Astrocyte of the spinal cord (primary cell): ENCODE results near the gene FKBP10.

Source experiments
- DNase-seq: peaks from one replicate; pipeline ENCODE4 v3.0.0; 2011; ENCODE audit warnings: low read depth, low spot score
- H3K4me3 ChIP-seq: 2 replicates; pipeline ENCODE4 v1.5.1; 2011; ENCODE audit warnings: low read depth, mild to moderate bottlenecking, low read length, moderate library complexity
- in situ Hi-C: cut with HindIII; loops from 2 replicates; pipeline ENCODE4 v1.10.0; 2017; ENCODE audit warnings: low sequenced_read_pairs
- TF ChIP-seq, protein P1 (sequence below): IDR thresholded peaks from 2 replicates; pipeline ENCODE4 v1.5.1; 2012; ENCODE audit warnings: low read depth, mild to moderate bottlenecking, low read length, inconsistent platforms

Gene FKBP10

DNA sequence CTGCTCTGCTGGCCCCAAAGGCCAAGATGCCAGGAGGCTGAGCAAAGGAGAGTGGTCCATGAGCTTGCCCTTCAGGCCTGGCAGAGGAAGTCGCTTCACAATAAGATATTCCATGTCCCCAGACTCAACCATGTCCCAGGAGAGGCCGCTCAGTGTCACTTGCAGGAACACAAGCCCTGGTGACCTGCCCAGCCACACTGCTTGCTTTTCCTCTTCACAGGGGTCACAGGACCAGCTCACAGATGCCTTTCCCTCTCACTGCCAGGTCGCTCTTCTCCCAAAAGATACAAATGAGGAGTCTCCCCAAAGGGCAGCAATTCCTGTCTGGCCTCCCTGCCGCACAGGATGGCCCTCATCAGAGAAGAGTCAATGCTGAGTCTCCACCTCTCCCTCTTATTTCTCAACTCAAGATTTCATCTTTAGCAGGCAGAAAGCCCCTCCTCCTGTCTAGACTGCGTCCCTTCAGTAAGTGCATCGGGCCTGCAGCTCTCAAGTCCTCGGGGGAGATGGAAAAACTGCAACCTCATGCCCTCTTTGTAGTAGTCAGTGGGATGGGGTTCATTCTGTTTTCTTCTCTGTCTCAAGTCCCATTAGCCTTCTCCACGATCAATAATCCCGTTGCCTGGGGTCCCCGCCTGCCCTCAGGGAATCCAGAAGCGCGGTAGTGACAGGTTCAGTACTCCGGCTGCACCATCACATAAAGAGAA is 31.2 kb upstream of the FKBP10 start:
- no peak overlapping the region for H3K4me3 ChIP-seq
- DNase-seq: no peak
- TF ChIP-seq, protein P1, sequence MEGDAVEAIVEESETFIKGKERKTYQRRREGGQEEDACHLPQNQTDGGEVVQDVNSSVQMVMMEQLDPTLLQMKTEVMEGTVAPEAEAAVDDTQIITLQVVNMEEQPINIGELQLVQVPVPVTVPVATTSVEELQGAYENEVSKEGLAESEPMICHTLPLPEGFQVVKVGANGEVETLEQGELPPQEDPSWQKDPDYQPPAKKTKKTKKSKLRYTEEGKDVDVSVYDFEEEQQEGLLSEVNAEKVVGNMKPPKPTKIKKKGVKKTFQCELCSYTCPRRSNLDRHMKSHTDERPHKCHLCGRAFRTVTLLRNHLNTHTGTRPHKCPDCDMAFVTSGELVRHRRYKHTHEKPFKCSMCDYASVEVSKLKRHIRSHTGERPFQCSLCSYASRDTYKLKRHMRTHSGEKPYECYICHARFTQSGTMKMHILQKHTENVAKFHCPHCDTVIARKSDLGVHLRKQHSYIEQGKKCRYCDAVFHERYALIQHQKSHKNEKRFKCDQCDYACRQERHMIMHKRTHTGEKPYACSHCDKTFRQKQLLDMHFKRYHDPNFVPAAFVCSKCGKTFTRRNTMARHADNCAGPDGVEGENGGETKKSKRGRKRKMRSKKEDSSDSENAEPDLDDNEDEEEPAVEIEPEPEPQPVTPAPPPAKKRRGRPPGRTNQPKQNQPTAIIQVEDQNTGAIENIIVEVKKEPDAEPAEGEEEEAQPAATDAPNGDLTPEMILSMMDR: no peak
- in situ Hi-C loops: no loop called here

DNA sequence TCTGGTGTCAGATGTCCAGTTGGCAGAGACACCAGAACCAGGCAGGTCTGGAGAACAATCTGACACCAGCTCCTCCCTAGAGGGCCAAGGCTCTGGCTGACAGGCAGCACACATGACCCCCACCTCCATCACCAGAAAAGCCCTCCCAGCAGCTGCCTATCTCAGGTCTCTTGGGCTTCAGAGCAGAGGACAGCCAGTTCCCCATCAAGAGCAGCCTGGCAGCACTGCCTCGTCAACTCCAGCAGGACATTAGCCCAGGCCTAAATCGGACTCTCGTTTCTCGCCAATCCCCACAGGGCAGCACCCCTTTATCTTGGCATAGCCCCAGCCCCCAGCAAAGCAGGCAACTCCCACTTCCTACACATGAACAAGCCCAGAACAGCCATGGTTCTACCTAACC is 30.7 kb upstream of the FKBP10 start:
- TF ChIP-seq, protein P1: no peak
- DNase-seq: no peak
- no peak overlapping the region for H3K4me3 ChIP-seq
- in situ Hi-C loops: no loop called here

DNA sequence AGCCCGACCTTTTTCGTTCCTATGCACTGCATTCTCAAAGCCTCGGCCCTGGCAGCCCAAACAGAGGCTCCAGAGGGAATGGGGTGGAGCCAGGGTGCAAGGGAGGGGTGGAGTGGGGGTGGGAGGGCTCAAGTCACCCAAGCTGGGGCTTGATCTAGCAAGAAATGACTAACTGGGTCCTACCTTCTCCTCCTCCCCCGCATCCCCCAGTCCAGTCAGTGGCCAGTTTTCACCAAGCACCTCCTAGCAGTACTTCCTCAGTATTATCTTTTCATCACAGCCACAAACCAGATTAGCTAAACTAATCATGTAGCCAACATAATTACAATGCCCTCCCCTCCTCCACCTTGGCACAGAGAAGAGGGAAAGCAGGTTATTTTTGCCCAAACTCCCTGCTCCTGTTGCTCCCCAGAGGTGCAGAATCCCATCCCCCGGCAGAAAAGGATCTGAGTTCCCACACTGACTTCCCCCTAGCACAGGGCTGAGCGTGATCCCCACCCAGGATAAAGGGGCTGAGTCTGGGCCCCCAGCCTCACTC is 28.5 kb upstream of the FKBP10 start:
- in situ Hi-C loops: no loop called here
- DNase-seq: no peak
- peak overlapping the region; percentile 74 for H3K4me3 ChIP-seq
- TF ChIP-seq, protein P1: no peak

DNA sequence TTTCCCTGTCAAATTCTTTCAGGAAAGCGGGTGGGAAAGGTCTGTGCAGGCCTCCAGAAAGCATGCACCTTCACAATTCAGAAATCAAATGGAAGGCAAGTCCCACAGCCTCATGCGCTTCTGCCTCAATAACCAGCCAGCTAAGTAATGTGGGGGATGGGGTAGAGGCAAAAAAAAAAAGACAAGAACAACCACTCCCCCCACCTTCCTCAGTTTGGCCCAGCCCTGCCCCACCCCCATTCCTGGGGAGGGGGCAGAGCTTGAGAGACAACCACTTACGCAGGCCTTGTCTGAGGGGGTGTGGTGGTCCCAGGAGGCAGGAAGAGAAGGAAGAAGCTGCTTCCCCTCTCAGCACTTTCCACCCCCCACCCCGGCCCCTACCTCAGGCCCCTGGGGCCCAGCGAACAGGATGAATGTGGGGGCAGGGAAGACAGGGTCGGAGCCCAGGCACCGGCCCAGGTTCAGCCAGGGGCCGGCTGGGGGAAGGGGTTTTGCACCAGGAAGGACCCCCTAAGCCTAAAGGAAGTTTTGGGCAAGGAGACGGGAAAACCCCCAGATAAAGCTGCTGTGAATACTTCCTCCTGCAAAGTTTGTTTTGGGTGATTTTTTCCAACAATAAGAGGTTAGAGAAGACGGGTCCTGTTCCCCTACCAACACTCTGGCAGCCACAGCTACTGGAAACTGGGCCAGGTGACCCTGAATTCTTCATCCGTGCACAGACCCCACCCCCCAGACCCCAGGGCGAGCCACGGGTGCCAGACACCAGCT is 27.5 kb upstream of the FKBP10 start:
- in situ Hi-C loops: no loop called here
- DNase-seq: no peak
- TF ChIP-seq, protein P1: no peak
- H3K4me3 ChIP-seq: peak overlapping the region; percentile 74

DNA sequence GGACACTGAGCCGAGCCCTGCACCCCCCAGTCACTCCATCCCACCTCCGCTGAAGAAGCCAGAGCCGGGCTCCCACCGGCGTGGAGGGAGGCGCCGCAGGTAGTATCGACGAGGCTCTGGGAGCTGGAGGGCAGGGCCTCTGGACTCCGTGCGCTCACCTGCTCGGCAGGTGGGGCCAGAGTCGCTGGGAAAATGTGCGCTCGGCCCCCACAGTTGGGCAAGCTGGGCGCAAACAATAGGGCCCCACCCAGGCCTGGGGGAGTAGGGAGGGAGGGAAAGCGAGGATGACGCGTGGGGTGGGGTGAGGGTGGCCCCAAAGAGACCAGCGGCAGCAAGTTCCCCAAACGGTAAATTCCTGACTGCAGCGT is 27.0 kb upstream of the FKBP10 start:
- in situ Hi-C loops: no loop called here
- no peak for DNase-seq
- peak overlapping the region; percentile 74 for H3K4me3 ChIP-seq
- TF ChIP-seq, protein P1: no peak

DNA sequence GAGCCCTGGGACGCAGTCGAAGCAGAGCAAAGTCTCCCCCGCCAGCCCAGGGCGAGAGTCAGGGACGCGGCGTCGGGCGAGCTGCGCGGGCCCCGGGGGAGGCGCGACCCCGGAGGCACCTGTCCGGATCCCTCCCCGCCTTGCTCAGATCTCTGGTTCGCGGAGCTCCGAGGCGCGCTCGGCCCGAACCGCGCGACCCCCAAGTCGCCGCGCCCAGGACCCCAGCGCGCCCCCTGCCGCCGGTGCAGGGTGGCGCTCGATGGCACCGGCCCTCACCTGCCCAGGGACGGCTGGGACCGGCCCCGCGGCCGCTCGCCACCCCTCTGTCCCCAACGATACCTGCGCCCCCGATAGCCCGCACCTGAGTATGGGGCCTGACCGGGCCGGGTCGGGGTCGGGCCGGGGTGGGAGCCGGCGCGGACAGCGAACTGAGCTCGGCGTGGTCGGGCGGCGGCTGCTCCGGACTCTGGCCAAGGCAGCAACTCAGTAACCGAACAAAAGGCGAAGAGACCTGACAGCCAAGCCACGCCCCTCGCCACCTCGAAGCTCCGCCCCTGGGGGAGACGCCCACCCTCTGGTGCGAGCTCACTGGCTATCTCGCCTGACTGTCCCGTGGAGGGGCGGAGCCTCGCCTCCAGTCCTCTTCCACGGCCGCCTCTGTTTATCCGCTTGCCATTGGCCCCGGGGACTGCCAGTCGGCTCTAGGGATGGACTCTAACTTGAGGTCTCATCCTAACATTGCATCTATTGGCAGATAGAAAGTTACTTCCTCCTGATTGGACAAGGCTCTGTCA is 26.4 kb upstream of the FKBP10 start, which contains the start of gene JUP:
Gene JUP (minus strand): TSS at position 485 of the 794 bp plus-strand sequence. CDS start 14,857 bp downstream, outside the sequence.
- TF ChIP-seq, protein P1: peak; percentile 33
- H3K4me3 ChIP-seq: peak within 1 kb of the TSS; percentile 74
- DNase-seq: peak; percentile 100
- in situ Hi-C loops: no loop called here
